PC-3 (cell line): ENCODE data around the gene PDC. TPM values are rescaled to one million over a fixed set of nuclear protein-coding genes. Genes with fewer than 3 reads are reported as not detected.

Source experiments
- ATAC-seq: fragments of 200-7000 bp; cut with Tn5 transposase; 2 replicates; pipeline ENCODE4 v1.9.1; 2020; ENCODE audit warnings: mild to moderate bottlenecking, moderate library complexity
- Bru-seq: library from RNA; stranded (reverse); fragments of 400-500 nt; gene quantifications from one replicate; lab custom pipeline; 2021; lab: Mats Ljungman, UMichigan
- BruChase-seq, 2 experiments: library from RNA; stranded (reverse); fragments of 400-500 nt; gene quantifications; one replicate each; lab custom pipeline; 2021; lab: Mats Ljungman, UMichigan
- BruUV-seq: library from RNA; stranded (reverse); fragments of 400-500 nt; replicated peaks from 2 replicates; lab custom pipeline; 2021; lab: Mats Ljungman, UMichigan
- CTCF ChIA-PET: fragments of 300-600 bp; sonication (Branson Sonifier 250); formaldehyde crosslinking; loops from one replicate; lab custom pipeline; 2022; ENCODE audit warnings: antibody characterized with exemption; lab: Charles Lee
- POLR2A ChIA-PET: fragments of 300-600 bp; sonication (Branson Sonifier 250); formaldehyde crosslinking; loops from one replicate; lab custom pipeline; 2022; ENCODE audit warnings: antibody characterized with exemption; ENCODE audit not compliant: unreplicated experiment; lab: Charles Lee
- DNase-seq: peaks from one replicate; pipeline ENCODE4 v3.0.0-alpha.2; 2015
- H2AFZ ChIP-seq: fragments of 300-600 bp; sonication (generic); 2 replicates; pipeline ENCODE4 v1.6.0; 2016; ENCODE audit warnings: antibody characterized with exemption, low read length
- H3F3A ChIP-seq: fragments of 300-600 bp; sonication (generic); one replicate; pipeline ENCODE4 v1.6.0; 2017; ENCODE audit warnings: antibody characterized with exemption, low read length, control low read depth, mild to moderate bottlenecking; ENCODE audit not compliant: unreplicated experiment
- H3K27ac ChIP-seq: fragments of 300-600 bp; sonication (generic); 2 replicates; pipeline ENCODE4 v1.5.1; 2016; ENCODE audit warnings: mild to moderate bottlenecking, low read length
- H3K27me3 ChIP-seq: fragments of 300-600 bp; sonication (generic); 2 replicates; pipeline ENCODE4 v1.6.1; 2016; ENCODE audit warnings: low read length, mixed read lengths
- H3K36me3 ChIP-seq: fragments of 300-600 bp; sonication (generic); 2 replicates; pipeline ENCODE4 v1.6.1; 2016; ENCODE audit warnings: low read depth, mixed run types, low read length, mixed read lengths
- H3K4me1 ChIP-seq: fragments of 300-600 bp; sonication (generic); 2 replicates; pipeline ENCODE4 v1.5.1; 2016; ENCODE audit warnings: low read length; ENCODE audit not compliant: insufficient read depth
- H3K4me2 ChIP-seq: fragments of 300-600 bp; sonication (generic); 2 replicates; pipeline ENCODE4 v1.6.0; 2016; ENCODE audit warnings: low read length
- H3K4me3 ChIP-seq: fragments of 300-600 bp; sonication (generic); 2 replicates; pipeline ENCODE4 v1.5.1; 2016; ENCODE audit warnings: mild to moderate bottlenecking, low read length, mixed read lengths
- H3K79me2 ChIP-seq: fragments of 300-600 bp; sonication (generic); 2 replicates; pipeline ENCODE4 v1.6.1; 2017; ENCODE audit warnings: low read length, mixed read lengths
- H3K9ac ChIP-seq: fragments of 300-600 bp; sonication (generic); 2 replicates; pipeline ENCODE4 v1.6.0; 2016; ENCODE audit warnings: mild to moderate bottlenecking, low read length
- H3K9me2 ChIP-seq: fragments of 300-600 bp; sonication (generic); replicated peaks from 2 replicates; pipeline ENCODE4 v1.6.1; 2016; ENCODE audit warnings: mixed run types, low read length, mixed read lengths
- H3K9me3 ChIP-seq: fragments of 300-600 bp; sonication (generic); 2 replicates; pipeline ENCODE4 v1.6.1; 2016; ENCODE audit warnings: low read length, mixed read lengths
- H4K20me1 ChIP-seq: fragments of 300-600 bp; sonication (generic); 2 replicates; pipeline ENCODE4 v1.6.1; 2016; ENCODE audit warnings: low read length, mixed read lengths
- CTCF ChIP-seq: fragments of 300-600 bp; sonication (generic); conservative IDR thresholded peaks from 2 replicates; pipeline ENCODE4 v1.5.1; 2017; ENCODE audit warnings: antibody characterized with exemption, low read depth, mild to moderate bottlenecking, low read length
- EZH2 ChIP-seq: fragments of 300-600 bp; sonication (generic); IDR thresholded peaks from one replicate; pipeline ENCODE4 v1.6.1; 2017; ENCODE audit warnings: antibody characterized with exemption, mild to moderate bottlenecking, low read length; ENCODE audit not compliant: unreplicated experiment
- EZH2phosphoT487 ChIP-seq: fragments of 300-600 bp; sonication (generic); IDR thresholded peaks from 2 replicates; pipeline ENCODE4 v1.6.1; 2018; ENCODE audit warnings: mild to moderate bottlenecking, antibody characterized with exemption, low read length, borderline replicate concordance
- intact Hi-C: fragments of 100-400 bp; cut with micrococcal nuclease; formaldehyde crosslinking; loops from 2 replicates; pipeline ENCODE4 v1.9.0; 2023
- long read RNA-seq: library from polyadenylated mRNA; unstranded; transcript quantifications from one replicate; pipeline ENCODE4 v2.0.0, GENCODE V29; 2021; ENCODE audit not compliant: unreplicated experiment
- total RNA-seq: library from RNA; depleted of rRNA; stranded (reverse); fragments of >200 nt; gene quantifications from 2 replicates; pipeline ENCODE4 v1.2.3, GENCODE V29; 2014; rRNA removed

Gene PDC
- not detected in 2 replicates for total RNA-seq
- Bru-seq, nascent RNA, result percentile 3 among the genes with signal in this experiment
- BruChase-seq, experiment 1, labeled RNA remaining after a 6-hour chase, result not detected
- percentile 4 among the genes with signal in this experiment for BruChase-seq, experiment 2, labeled RNA remaining after a 2-hour chase
- long read RNA-seq, partial matches to known transcripts, result 0 of 1 reads
- long read RNA-seq, other reads (novel, unspliced or antisense), result 1 of 1 reads

GRCh38 chr1:186461014-186461413, at the start of gene PDC:
Gene PDC, minus strand, starts transcription at chr1:186461114. Its CDS starts 11,655 bp downstream, at chr1:186449459.
- POLR2A ChIA-PET, result no interaction called here
- intact Hi-C loops, result no loop called here
- DNase-seq (no peak), ATAC-seq (no peak)
- Histone ChIP-seq H2AFZ (no peak within 1 kb of the TSS), H3K9me3 (no peaks in the 10 kb centered on the region), H3K36me3 (no peaks in the 10 kb centered on the region), H3K4me3 (no peak within 1 kb of the TSS), H3F3A (no peaks in the 10 kb centered on the region), H3K27me3 (no peaks in the 10 kb centered on the region), H3K4me1 (no peaks in the 10 kb centered on the region), H3K9me2 (no peaks in the 10 kb centered on the region), H3K79me2 (no peaks in the 10 kb centered on the region), H4K20me1 (no peaks in the 10 kb centered on the region), H3K4me2 (no peak within 1 kb of the TSS), H3K27ac (no peak within 1 kb of the TSS), H3K9ac (no peak within 1 kb of the TSS)
- no TSS peak for BruUV-seq
- TF ChIP-seq CTCF (no peak), EZH2 (no peak), EZH2phosphoT487 (no peak)
- CTCF ChIA-PET, result no interaction called here

- ATAC-seq, result peak; percentile 39; the same call in 1 of the 2 replicates
- CTCF ChIA-PET, result interaction anchor here (0.6 kb wide), 1 partner anchor 11 kb away, joined by 3 read pairs; no protein-coding TSS in a partner anchor
- intact Hi-C loops, result no loop called here
Observed at GRCh38 chr1:186503190-186503589, 42.3 kb upstream of the PDC start.

More at GRCh38 chr1:186503190-186503589, 42.3 kb upstream of the PDC start:
- H3K4me1 ChIP-seq, result peaks cover 25% of the 10 kb centered on the region
- POLR2A ChIA-PET, result no interaction called here
- peak overlapping the region; percentile 23; the same call in 1 of the 2 replicates for H2AFZ ChIP-seq
- BruUV-seq, result no TSS peak
- no peaks in the 10 kb centered on the region for H3K9me3 ChIP-seq
- H3K36me3 ChIP-seq, result no peaks in the 10 kb centered on the region
- H3K4me2 ChIP-seq, result peak overlapping the region; percentile 23
- TF ChIP-seq EZH2phosphoT487 (no peak), CTCF (no peak), EZH2 (no peak)
- H4K20me1 ChIP-seq, result no peaks in the 10 kb centered on the region
- no peaks in the 10 kb centered on the region for H3K9me2 ChIP-seq
- no peaks in the 10 kb centered on the region for H3K27me3 ChIP-seq
- DNase-seq, result peak; percentile 42
- H3K79me2 ChIP-seq, result no peaks in the 10 kb centered on the region
- peaks cover 7% of the 10 kb centered on the region for H3F3A ChIP-seq
- H3K9ac ChIP-seq, result peak overlapping the region; percentile 19; the same call in 1 of the 2 replicates
- H3K4me3 ChIP-seq, result 0 out of 2 replicates have a peak overlapping the region, but pooled peaks have one; percentile 0
- peak overlapping the region; percentile 66 for H3K27ac ChIP-seq
